Measurements from ENCODE around the gene HIPK2. TPM values are rescaled to one million over a fixed set of nuclear protein-coding genes. Genes with fewer than 3 reads are reported as not detected.
A peak's percentile ranks its signal among the peaks of the same experiment; 100 is the strongest.

HIPK2 gene
- total RNA-seq, 2 donors from 2014 or later: 22.1 to 26.4 TPM

GRCh38 chr7:139718141-139718540, 59.7 kb downstream of the HIPK2 start:
- Histone ChIP-seq H3K4me3 (no peak overlapping the region), H3K36me3 (replicated peaks in 1 of 2; ENCODE audit: insufficient read depth in 1 of 2, low read depth in 2 of 2) (peaks cover 0 to 10% of the 10 kb centered on the region in 2 donors), H3K9me3 (no peaks in the 10 kb centered on the region), H3K27ac (no peak overlapping the region), H3K4me1 (peaks cover 26% of the 10 kb centered on the region), H3K27me3 (no peaks in the 10 kb centered on the region)
- intact Hi-C loops (cut with DNase I): no loop called here
- TF ChIP-seq CTCF (IDR thresholded peaks at IDR 0.05): no peak
- TF ChIP-seq POLR2A (IDR thresholded peaks at IDR 0.05): no peak
- ATAC-seq (no peak), DNase-seq (no peak)

GRCh38 chr7:139716156-139716942, 61.4 kb downstream of the HIPK2 start:
- Histone ChIP-seq H3K9me3 (no peaks in the 10 kb centered on the region), H3K4me3 (no peak overlapping the region), H3K27me3 (no peaks in the 10 kb centered on the region), H3K4me1 (peaks cover 27% of the 10 kb centered on the region), H3K36me3 (replicated peaks in 1 of 2; ENCODE audit: insufficient read depth in 1 of 2, low read depth in 2 of 2) (peaks cover 0 to 10% of the 10 kb centered on the region in 2 donors), H3K27ac (no peak overlapping the region)
- WGBS, 2 donors: 94 to 95% methylated on average over 34 to 39 of the region's 39 CpGs
- no peak for ATAC-seq
- intact Hi-C loops (cut with DNase I): no loop called here
- no peak for TF ChIP-seq CTCF (IDR thresholded peaks at IDR 0.05)
- no peak for TF ChIP-seq POLR2A (IDR thresholded peaks at IDR 0.05)
- DNase-seq: no peak

GRCh38 chr7:139715194-139715815, 62.5 kb downstream of the HIPK2 start:
- DNase-seq: no peak

GRCh38 chr7:139714163-139714901, 63.5 kb downstream of the HIPK2 start:
- no peak for DNase-seq
- TF ChIP-seq POLR2A (IDR thresholded peaks at IDR 0.05) (no peak), CTCF (IDR thresholded peaks at IDR 0.05) (no peak)
- 76 to 92% methylated on average over 21 to 22 of the region's 23 CpGs for WGBS, 2 donors
- Histone ChIP-seq H3K27ac (peak overlapping the region in 2 of 4 donors; percentile 32 to 33), H3K9me3 (no peaks in the 10 kb centered on the region), H3K27me3 (no peaks in the 10 kb centered on the region), H3K36me3 (replicated peaks in 1 of 2; ENCODE audit: insufficient read depth in 1 of 2, low read depth in 2 of 2) (peaks cover 0 to 10% of the 10 kb centered on the region in 2 donors), H3K4me1 (peaks cover 23% of the 10 kb centered on the region), H3K4me3 (no peak overlapping the region)
- no peak for ATAC-seq
- intact Hi-C loops (cut with DNase I): no loop called here

More at GRCh38 chr7:139715194-139715815, 62.5 kb downstream of the HIPK2 start:
- peaks cover 17% of the 10 kb centered on the region for H3K4me1 ChIP-seq
- WGBS, 2 donors: 93 to 97% methylated on average over 13 of the region's 13 CpGs
- H3K27ac ChIP-seq: no peak overlapping the region
- TF ChIP-seq POLR2A (IDR thresholded peaks at IDR 0.05): no peak
- TF ChIP-seq CTCF (IDR thresholded peaks at IDR 0.05): no peak
- H3K9me3 ChIP-seq: no peaks in the 10 kb centered on the region
- ATAC-seq: no peak
- intact Hi-C loops (cut with DNase I): no loop called here
- peaks cover 0 to 10% of the 10 kb centered on the region in 2 donors for H3K36me3 ChIP-seq (replicated peaks in 1 of 2; ENCODE audit: insufficient read depth in 1 of 2, low read depth in 2 of 2)
- H3K4me3 ChIP-seq: no peak overlapping the region
- no peaks in the 10 kb centered on the region for H3K27me3 ChIP-seq

All from body of pancreas (tissue), 4 donors.